ENCODE measurements around the gene WBP1.

DNA sequence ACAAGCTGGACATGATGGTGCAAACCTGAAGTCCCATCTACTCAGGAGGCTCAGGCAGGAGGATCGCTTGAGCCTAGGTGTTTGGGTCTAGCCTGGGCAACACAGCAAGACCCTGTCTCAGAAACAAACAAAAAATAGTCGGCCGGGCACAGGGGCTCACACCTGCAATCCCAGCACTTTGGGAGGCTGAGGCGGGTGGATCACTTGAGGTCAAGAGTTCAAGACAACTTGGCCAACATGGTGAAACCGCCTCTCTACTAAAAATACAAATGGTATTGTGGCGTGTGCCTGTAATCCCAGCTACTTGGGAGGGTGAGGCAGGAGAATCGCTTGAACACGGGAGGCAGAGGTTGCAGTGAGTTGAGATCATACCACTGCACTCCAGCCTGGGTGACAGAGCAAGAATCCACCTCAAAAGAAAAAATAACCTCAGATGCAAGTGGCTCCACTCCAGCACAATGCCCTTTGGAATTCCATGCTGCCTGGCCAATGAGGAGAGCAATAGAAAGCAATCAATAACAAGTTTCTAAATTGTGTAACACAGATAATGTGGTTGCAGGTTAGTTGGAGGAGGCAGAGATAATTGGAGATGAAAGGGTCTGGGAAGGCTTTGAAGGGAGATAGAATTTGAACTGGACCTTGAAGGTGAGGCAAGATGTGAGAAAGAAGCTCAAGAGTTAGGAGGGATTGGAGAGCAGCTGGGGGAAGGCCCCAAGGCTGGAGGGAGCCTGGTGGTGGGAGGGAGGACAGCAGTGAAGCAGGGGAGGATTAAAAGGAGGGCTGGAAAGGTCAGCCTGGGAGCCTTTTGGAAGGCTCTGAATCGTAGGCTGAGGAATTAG is 30.6 kb downstream of the WBP1 start:
- TF ChIP-seq, protein P1, sequence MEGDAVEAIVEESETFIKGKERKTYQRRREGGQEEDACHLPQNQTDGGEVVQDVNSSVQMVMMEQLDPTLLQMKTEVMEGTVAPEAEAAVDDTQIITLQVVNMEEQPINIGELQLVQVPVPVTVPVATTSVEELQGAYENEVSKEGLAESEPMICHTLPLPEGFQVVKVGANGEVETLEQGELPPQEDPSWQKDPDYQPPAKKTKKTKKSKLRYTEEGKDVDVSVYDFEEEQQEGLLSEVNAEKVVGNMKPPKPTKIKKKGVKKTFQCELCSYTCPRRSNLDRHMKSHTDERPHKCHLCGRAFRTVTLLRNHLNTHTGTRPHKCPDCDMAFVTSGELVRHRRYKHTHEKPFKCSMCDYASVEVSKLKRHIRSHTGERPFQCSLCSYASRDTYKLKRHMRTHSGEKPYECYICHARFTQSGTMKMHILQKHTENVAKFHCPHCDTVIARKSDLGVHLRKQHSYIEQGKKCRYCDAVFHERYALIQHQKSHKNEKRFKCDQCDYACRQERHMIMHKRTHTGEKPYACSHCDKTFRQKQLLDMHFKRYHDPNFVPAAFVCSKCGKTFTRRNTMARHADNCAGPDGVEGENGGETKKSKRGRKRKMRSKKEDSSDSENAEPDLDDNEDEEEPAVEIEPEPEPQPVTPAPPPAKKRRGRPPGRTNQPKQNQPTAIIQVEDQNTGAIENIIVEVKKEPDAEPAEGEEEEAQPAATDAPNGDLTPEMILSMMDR (IDR thresholded peaks at IDR 0.05) = no peak
- no peak for TF ChIP-seq ZFX (IDR thresholded peaks at IDR 0.05; ENCODE audit: borderline replicate concordance)

Measured in 22Rv1 (cell line).